Upper lobe of left lung (tissue), 6 donors: ENCODE results near the gene AMPD3. TPM values are rescaled to one million over a fixed set of nuclear protein-coding genes. Genes with fewer than 3 reads are reported as not detected.
A peak's percentile ranks its signal among the peaks of the same experiment; 100 is the strongest.

ENCODE experiments used
- ATAC-seq, 2 donors: fragments of 200-7000 bp; cut with Tn5 transposase; one replicate each; pipeline ENCODE4 v1.9.1; 2022; ENCODE audit warnings: mild to moderate bottlenecking in 2 of 2, moderate library complexity in 2 of 2; ENCODE audit not compliant: low FRiP score in 2 of 2
- DNase-seq, 2 donors: peaks; one replicate each; pipeline ENCODE4 v3.0.0-alpha.2; 2019 to 2020
- H3K27ac ChIP-seq, 4 donors: fragments of 200-600 bp; sonication (generic); one replicate each; pipeline ENCODE4 v1.5.1; 2016 to 2019
- H3K27me3 ChIP-seq, 4 donors: fragments of 200-600 bp; sonication (generic); one replicate each; pipeline ENCODE4 v1.5.1; 2017 to 2019
- H3K36me3 ChIP-seq, 4 donors: fragments of 200-600 bp; sonication (generic); one replicate each; pipeline ENCODE4 v1.5.1; 2016 to 2019
- H3K4me1 ChIP-seq, 4 donors: fragments of 200-600 bp; sonication (generic); one replicate each; pipeline ENCODE4 v1.5.1; 2018 to 2019
- H3K4me3 ChIP-seq, 4 donors: fragments of 200-600 bp; sonication (generic); one replicate each; pipeline ENCODE4 v1.5.1; 2017 to 2019; ENCODE audit warnings: mild to moderate bottlenecking in 2 of 4, moderate library complexity in 1 of 4
- H3K9me3 ChIP-seq, 4 donors: fragments of 200-600 bp; sonication (generic); one replicate each; pipeline ENCODE4 v1.5.1; 2018 to 2019
- CTCF ChIP-seq, 6 experiments: fragments of 450-650 bp in 4 of 6; fragments of 200-600 bp in 2 of 6; sonication (generic) in 2 of 6; IDR thresholded peaks; one replicate each; pipeline ENCODE4 v1.5.1; 2016 to 2019; ENCODE audit warnings: antibody characterized with exemption in 6 of 6
- EP300 ChIP-seq, 4 donors: sonication (generic); formaldehyde crosslinking; IDR thresholded peaks; one replicate each; pipeline ENCODE4 v1.5.1; 2017; ENCODE audit warnings: antibody characterized with exemption in 4 of 4, control low read depth in 2 of 4
- POLR2A ChIP-seq, 4 donors: fragments of 450-650 bp; IDR thresholded peaks; one replicate each; pipeline ENCODE4 v1.5.1; 2016 to 2017; ENCODE audit warnings: antibody characterized with exemption in 4 of 4, mild to moderate bottlenecking in 2 of 4
- POLR2AphosphoS5 ChIP-seq, 2 donors: sonication (generic); formaldehyde crosslinking; IDR thresholded peaks; one replicate each; pipeline ENCODE4 v1.5.1; 2017; ENCODE audit warnings: antibody characterized with exemption in 2 of 2
- WGBS, 2 donors: methylation state at CpG; one replicate each; pipeline ENCODE4 v1.1.5; 2017 to 2018; 5-methylcytosine and 5-hydroxymethylcytosine counted together
- total RNA-seq, 6 donors: library from RNA; depleted of rRNA in 4 of 6; stranded (reverse); fragments of >200 nt in 4 of 6; gene quantifications; one replicate each; pipeline versions ENCODE4 v1.1.0 to v1.2.1, GENCODE V29; 2016 to 2021
- donor health status: DM: no; HTN: no; CAD: no; lungs with moderate emphysema.
- donor health status: DM: no; HTN: yes; CAD: no; lungs with severe emphysema.

The AMPD3 gene
- total RNA-seq, 6 donors from 2014 or later: 5.4 to 49.2 (median 9.3) TPM

- Histone ChIP-seq H3K4me3 (no peak overlapping the region), H3K36me3 (peaks cover 7 to 64% (median 38%) of the 10 kb centered on the region in 4 donors), H3K4me1 (peaks cover 0 to 5% (median 4%) of the 10 kb centered on the region in 4 donors), H3K27ac (no peak overlapping the region), H3K9me3 (no peaks in the 10 kb centered on the region), H3K27me3 (no peaks in the 10 kb centered on the region)
- no peak for ATAC-seq
- TF ChIP-seq POLR2AphosphoS5 (IDR thresholded peaks at IDR 0.05) (no peak), EP300 (IDR thresholded peaks at IDR 0.05) (no peak), POLR2A (IDR thresholded peaks at IDR 0.05) (no peak)
- no peak for DNase-seq
- 80 to 94% methylated on average over 13 to 14 of the region's 15 CpGs for WGBS, 2 donors
Observed at GRCh38 chr11:10499874-10500601, 45.0 kb downstream of the AMPD3 start.

GRCh38 chr11:10500757-10501684 lies 46.0 kb downstream of the AMPD3 start:
- Histone ChIP-seq H3K4me3 (no peak overlapping the region), H3K9me3 (no peaks in the 10 kb centered on the region), H3K27me3 (no peaks in the 10 kb centered on the region), H3K4me1 (peaks cover 3 to 8% (median 5%) of the 10 kb centered on the region in 4 donors), H3K27ac (peak overlapping the region in 2 of 4 donors; percentile 8 to 21), H3K36me3 (peaks cover 7 to 58% (median 32%) of the 10 kb centered on the region in 4 donors)
- ATAC-seq (no peak), DNase-seq (no peak)
- WGBS, 2 donors: 90 to 92% methylated on average over 11 to 20 of the region's 20 CpGs
- TF ChIP-seq CTCF (IDR thresholded peaks at IDR 0.05): no peak
- no peak for TF ChIP-seq POLR2A (IDR thresholded peaks at IDR 0.05)
- no peak for TF ChIP-seq POLR2AphosphoS5 (IDR thresholded peaks at IDR 0.05)
- TF ChIP-seq EP300 (IDR thresholded peaks at IDR 0.05): no peak

GRCh38 chr11:10502065-10502680 lies 47.1 kb downstream of the AMPD3 start:
- TF ChIP-seq POLR2A (IDR thresholded peaks at IDR 0.05) (no peak), EP300 (IDR thresholded peaks at IDR 0.05) (no peak), POLR2AphosphoS5 (IDR thresholded peaks at IDR 0.05) (no peak), CTCF (IDR thresholded peaks at IDR 0.05) (no peak)
- Histone ChIP-seq H3K27ac (peak overlapping the region; percentile 61 to 76 (median 71)), H3K27me3 (no peaks in the 10 kb centered on the region), H3K9me3 (no peaks in the 10 kb centered on the region), H3K4me1 (peaks cover 3 to 8% (median 5%) of the 10 kb centered on the region in 4 donors), H3K36me3 (peaks cover 7 to 50% (median 27%) of the 10 kb centered on the region in 4 donors), H3K4me3 (no peak overlapping the region)
- no peak for ATAC-seq
- DNase-seq: no peak
- 92 to 97% methylated on average over 6 of the region's 6 CpGs for WGBS, 2 donors

- peak overlapping the region; percentile 61 to 76 (median 71) for H3K27ac ChIP-seq
Observed at GRCh38 chr11:10502770-10503169, 47.7 kb downstream of the AMPD3 start.

GRCh38 chr11:10503221-10503620 lies 48.2 kb downstream of the AMPD3 start:
- H3K4me3 ChIP-seq: no peak overlapping the region
- ATAC-seq (peak in 1 of 2 donors; percentile 78), DNase-seq (peak in 1 of 2 donors; percentile 48)
- no peaks in the 10 kb centered on the region for H3K9me3 ChIP-seq
- no peak for TF ChIP-seq EP300 (IDR thresholded peaks at IDR 0.05)
- TF ChIP-seq CTCF (IDR thresholded peaks at IDR 0.05): no peak
- TF ChIP-seq POLR2A (IDR thresholded peaks at IDR 0.05): no peak
- TF ChIP-seq POLR2AphosphoS5 (IDR thresholded peaks at IDR 0.05): peak in 1 of 2 donors; percentile 9
- H3K27me3 ChIP-seq: no peaks in the 10 kb centered on the region
- peak overlapping the region; percentile 61 to 76 (median 71) for H3K27ac ChIP-seq
- 66 to 75% methylated on average over 2 of the region's 2 CpGs for WGBS, 2 donors
- H3K36me3 ChIP-seq: peaks cover 4 to 40% (median 20%) of the 10 kb centered on the region in 4 donors
- H3K4me1 ChIP-seq: peaks cover 3 to 8% (median 5%) of the 10 kb centered on the region in 4 donors

More at GRCh38 chr11:10502770-10503169, 47.7 kb downstream of the AMPD3 start:
- 75 to 94% methylated on average over 3 of the region's 3 CpGs for WGBS, 2 donors
- Histone ChIP-seq H3K27me3 (no peaks in the 10 kb centered on the region), H3K4me3 (no peak overlapping the region), H3K9me3 (no peaks in the 10 kb centered on the region), H3K4me1 (peaks cover 3 to 8% (median 5%) of the 10 kb centered on the region in 4 donors), H3K36me3 (peaks cover 7 to 44% (median 24%) of the 10 kb centered on the region in 4 donors)
- TF ChIP-seq POLR2AphosphoS5 (IDR thresholded peaks at IDR 0.05): no peak
- ATAC-seq: peak; percentile 54 to 68
- peak in 1 of 2 donors; percentile 67 for DNase-seq
